K562 (cell line): ENCODE results near the gene IRAK2. TPM values are rescaled to one million over a fixed set of nuclear protein-coding genes. Genes with fewer than 3 reads are reported as not detected.

Source experiments
- CBFA2T3 ChIP-seq: fragments of 450-650 bp; IDR thresholded peaks from 2 replicates; pipeline ENCODE4 v1.6.1; 2017
- EGR1 ChIP-seq: fragments of 450-650 bp; conservative IDR thresholded peaks from 2 replicates; pipeline ENCODE4 v1.6.1; 2017; ENCODE audit warnings: mild to moderate bottlenecking
- FIP1L1 ChIP-seq: fragments of 200-400 bp; formaldehyde crosslinking; IDR thresholded peaks from 2 replicates; pipeline ENCODE4 v1.6.1; 2018; ENCODE audit warnings: mild to moderate bottlenecking, low read depth, low read length; ENCODE audit not compliant: poor library complexity, severe bottlenecking
- HCFC1 ChIP-seq: IDR thresholded peaks from 2 replicates; pipeline ENCODE4 v1.6.1; 2012; ENCODE audit warnings: low read depth, low read length, improper control_type of control experiment
- HNRNPK ChIP-seq: fragments of 200-400 bp; formaldehyde crosslinking; IDR thresholded peaks from one replicate; pipeline ENCODE4 v1.6.1; 2018; ENCODE audit warnings: mild to moderate bottlenecking, low read depth, low read length; ENCODE audit not compliant: poor library complexity, severe bottlenecking
- MAFK ChIP-seq: IDR thresholded peaks from 2 replicates; pipeline ENCODE4 v1.6.1; 2011; ENCODE audit warnings: low read length, improper control_type of control experiment
- MEF2D ChIP-seq: conservative IDR thresholded peaks from 2 replicates; pipeline ENCODE4 v1.6.1; 2016; ENCODE audit warnings: low read depth, missing genetic modification characterization, missing compliant biosample characterization
- POLR2B ChIP-seq: fragments of 450-650 bp; IDR thresholded peaks from 2 replicates; pipeline ENCODE4 v1.6.1; 2018; ENCODE audit warnings: low read depth; ENCODE audit not compliant: partially characterized antibody
- PTRF ChIP-seq: fragments of 450-650 bp; IDR thresholded peaks from 2 replicates; pipeline ENCODE4 v1.6.1; 2016; ENCODE audit warnings: mild to moderate bottlenecking, missing genetic modification characterization, missing compliant biosample characterization
- RBM39 ChIP-seq: fragments of 200-400 bp; formaldehyde crosslinking; optimal IDR thresholded peaks from 2 replicates; pipeline ENCODE3; 2018; ENCODE audit warnings: low read depth, low read length
- SETDB1 ChIP-seq: IDR thresholded peaks from one replicate; pipeline ENCODE4 v1.6.1; 2012; ENCODE audit warnings: low read length, control low read depth, inconsistent platforms
- ZNF507 ChIP-seq: conservative IDR thresholded peaks from 2 replicates; pipeline ENCODE4 v1.6.1; 2017; ENCODE audit warnings: missing genetic modification characterization, missing compliant biosample characterization
- ZNF766 ChIP-seq: fragments of 200-800 bp; sonication (Bioruptor generic); conservative IDR thresholded peaks from 2 replicates; pipeline ENCODE4 v1.6.1; 2016; ENCODE audit warnings: missing genetic modification characterization, missing compliant biosample characterization
- polyA plus RNA-seq, 8 experiments: library from polyadenylated mRNA; depleted of rRNA in 4 of 8; stranded (reverse) in 5 of 8; unstranded in 3 of 8; fragments of >200 nt; fragmentation: Nextera tagmentation in 2 of 8; fragmentation: Illumina TruSeq in 1 of 8; extraction: Ambion mirVana in 2 of 8; extraction: Trizol in 1 of 8; gene quantifications; 2 replicates each; pipeline versions ENCODE4 v1.2.1 to v1.2.3, GENCODE V29; 2011 to 2014; ENCODE audit warnings: inconsistent platforms in 1 of 8, missing spikeins in 1 of 8
- total RNA-seq, 7 experiments: library from RNA; depleted of rRNA in 6 of 7; stranded (reverse); fragments of >200 nt in 6 of 7; fragmentation: Illumina TruSeq in 2 of 7; extraction: Trizol in 2 of 7; gene quantifications; 2 replicates each; pipeline versions ENCODE4 v1.2.1 to v1.2.3, GENCODE V29; 2011 to 2021; ENCODE audit warnings: low replicate concordance in 1 of 7
- TF ChIP-seq, protein P1 (sequence below), 2 experiments: fragments of 450-650 bp in 1 of 2; IDR thresholded peaks; 2 replicates each; pipeline ENCODE4 v1.6.1; 2011 to 2017; ENCODE audit warnings: low read depth in 2 of 2, antibody characterized with exemption in 1 of 2, borderline replicate concordance in 1 of 2, low read length in 1 of 2, mild to moderate bottlenecking in 1 of 2, mixed read lengths in 1 of 2; ENCODE audit not compliant: control insufficient read depth in 1 of 2
- TF ChIP-seq, protein P2 (sequence below): fragments of 250-450 bp; sonication (Bioruptor Pico); IDR thresholded peaks from 2 replicates; pipeline ENCODE4 v1.9.0; 2021; ENCODE audit warnings: mild to moderate bottlenecking, inconsistent platforms
- TF ChIP-seq, protein P3 (sequence below), 2 experiments: fragments of 450-650 bp; IDR thresholded peaks; 2 replicates each; pipeline ENCODE4 v1.6.1; 2018; ENCODE audit warnings: mild to moderate bottlenecking in 2 of 2, low read depth in 1 of 2; ENCODE audit not compliant: partially characterized antibody in 2 of 2

The IRAK2 gene
- total and polyA plus RNA-seq, 9 of the 15 experiments (the other 6 are each of a cell fraction or from before 2014, with no cell fraction given): 0.42 to 4.4 (median 2.7) TPM

DNA sequence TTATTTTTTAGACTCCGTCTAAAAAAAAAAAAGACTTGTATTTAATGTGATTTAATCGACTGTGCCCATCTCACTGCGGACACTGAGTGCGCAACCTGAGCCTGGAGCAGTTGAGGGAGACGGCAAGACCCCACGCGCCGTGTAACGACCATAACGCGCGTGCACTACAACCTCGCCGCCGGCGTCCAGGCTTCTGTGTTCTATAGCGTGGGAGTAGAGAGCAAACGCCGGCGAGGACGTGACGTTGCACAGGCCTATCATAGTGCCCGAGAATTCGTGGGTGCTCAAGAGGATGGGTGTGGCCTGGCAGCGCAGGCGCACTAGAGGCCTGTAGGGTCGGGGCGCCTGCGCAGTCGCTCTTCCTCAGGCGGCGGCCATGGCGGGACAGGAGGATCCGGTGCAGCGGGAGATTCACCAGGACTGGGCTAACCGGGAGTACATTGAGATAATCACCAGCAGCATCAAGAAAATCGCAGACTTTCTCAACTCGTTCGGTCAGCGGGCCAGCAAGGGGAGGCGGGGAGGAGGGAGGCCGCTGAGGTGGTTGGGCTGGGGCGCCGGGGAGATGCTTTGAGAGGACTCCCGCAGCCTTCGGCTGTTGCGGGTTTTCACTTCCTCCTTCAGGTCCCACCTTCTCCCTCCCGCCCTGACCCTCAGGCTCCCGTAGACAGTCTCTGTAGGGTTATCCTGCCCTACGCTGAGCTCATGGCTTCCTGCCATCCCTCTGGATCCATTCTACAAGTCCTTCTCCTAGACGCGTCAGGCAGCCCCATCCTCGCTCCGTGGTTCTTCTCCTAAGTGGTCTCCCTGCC is 49.2 kb upstream of the IRAK2 start, which contains the start of gene BRK1 (continued):
- no peak for TF ChIP-seq CBFA2T3
- no peak for TF ChIP-seq MEF2D
- no peak for TF ChIP-seq MAFK
- peak; percentile 86 for TF ChIP-seq RBM39
- no peak for TF ChIP-seq PTRF (tag)
- peak; percentile 52 for TF ChIP-seq FIP1L1
- TF ChIP-seq SETDB1: peak; percentile 79
- TF ChIP-seq ZNF766 (CRISPR knock-in tag): 0 out of 2 replicates have a peak, but pooled peaks have one; percentile 65
- TF ChIP-seq HCFC1: peak; percentile 42
- TF ChIP-seq POLR2B: peak; percentile 97
- TF ChIP-seq, protein P1, sequence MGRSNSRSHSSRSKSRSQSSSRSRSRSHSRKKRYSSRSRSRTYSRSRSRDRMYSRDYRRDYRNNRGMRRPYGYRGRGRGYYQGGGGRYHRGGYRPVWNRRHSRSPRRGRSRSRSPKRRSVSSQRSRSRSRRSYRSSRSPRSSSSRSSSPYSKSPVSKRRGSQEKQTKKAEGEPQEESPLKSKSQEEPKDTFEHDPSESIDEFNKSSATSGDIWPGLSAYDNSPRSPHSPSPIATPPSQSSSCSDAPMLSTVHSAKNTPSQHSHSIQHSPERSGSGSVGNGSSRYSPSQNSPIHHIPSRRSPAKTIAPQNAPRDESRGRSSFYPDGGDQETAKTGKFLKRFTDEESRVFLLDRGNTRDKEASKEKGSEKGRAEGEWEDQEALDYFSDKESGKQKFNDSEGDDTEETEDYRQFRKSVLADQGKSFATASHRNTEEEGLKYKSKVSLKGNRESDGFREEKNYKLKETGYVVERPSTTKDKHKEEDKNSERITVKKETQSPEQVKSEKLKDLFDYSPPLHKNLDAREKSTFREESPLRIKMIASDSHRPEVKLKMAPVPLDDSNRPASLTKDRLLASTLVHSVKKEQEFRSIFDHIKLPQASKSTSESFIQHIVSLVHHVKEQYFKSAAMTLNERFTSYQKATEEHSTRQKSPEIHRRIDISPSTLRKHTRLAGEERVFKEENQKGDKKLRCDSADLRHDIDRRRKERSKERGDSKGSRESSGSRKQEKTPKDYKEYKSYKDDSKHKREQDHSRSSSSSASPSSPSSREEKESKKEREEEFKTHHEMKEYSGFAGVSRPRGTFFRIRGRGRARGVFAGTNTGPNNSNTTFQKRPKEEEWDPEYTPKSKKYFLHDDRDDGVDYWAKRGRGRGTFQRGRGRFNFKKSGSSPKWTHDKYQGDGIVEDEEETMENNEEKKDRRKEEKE (IDR thresholded peaks at IDR 0.05; ENCODE audit: borderline replicate concordance in 1 of 2, control insufficient read depth in 1 of 2, low read depth in 2 of 2, low read length in 1 of 2): no peak
- TF ChIP-seq ZNF507 (tag): no peak
- TF ChIP-seq, protein P2, sequence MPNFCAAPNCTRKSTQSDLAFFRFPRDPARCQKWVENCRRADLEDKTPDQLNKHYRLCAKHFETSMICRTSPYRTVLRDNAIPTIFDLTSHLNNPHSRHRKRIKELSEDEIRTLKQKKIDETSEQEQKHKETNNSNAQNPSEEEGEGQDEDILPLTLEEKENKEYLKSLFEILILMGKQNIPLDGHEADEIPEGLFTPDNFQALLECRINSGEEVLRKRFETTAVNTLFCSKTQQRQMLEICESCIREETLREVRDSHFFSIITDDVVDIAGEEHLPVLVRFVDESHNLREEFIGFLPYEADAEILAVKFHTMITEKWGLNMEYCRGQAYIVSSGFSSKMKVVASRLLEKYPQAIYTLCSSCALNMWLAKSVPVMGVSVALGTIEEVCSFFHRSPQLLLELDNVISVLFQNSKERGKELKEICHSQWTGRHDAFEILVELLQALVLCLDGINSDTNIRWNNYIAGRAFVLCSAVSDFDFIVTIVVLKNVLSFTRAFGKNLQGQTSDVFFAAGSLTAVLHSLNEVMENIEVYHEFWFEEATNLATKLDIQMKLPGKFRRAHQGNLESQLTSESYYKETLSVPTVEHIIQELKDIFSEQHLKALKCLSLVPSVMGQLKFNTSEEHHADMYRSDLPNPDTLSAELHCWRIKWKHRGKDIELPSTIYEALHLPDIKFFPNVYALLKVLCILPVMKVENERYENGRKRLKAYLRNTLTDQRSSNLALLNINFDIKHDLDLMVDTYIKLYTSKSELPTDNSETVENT (CRISPR knock-in tag): peak; percentile 81
- no peak for TF ChIP-seq HNRNPK
- TF ChIP-seq, protein P3, sequence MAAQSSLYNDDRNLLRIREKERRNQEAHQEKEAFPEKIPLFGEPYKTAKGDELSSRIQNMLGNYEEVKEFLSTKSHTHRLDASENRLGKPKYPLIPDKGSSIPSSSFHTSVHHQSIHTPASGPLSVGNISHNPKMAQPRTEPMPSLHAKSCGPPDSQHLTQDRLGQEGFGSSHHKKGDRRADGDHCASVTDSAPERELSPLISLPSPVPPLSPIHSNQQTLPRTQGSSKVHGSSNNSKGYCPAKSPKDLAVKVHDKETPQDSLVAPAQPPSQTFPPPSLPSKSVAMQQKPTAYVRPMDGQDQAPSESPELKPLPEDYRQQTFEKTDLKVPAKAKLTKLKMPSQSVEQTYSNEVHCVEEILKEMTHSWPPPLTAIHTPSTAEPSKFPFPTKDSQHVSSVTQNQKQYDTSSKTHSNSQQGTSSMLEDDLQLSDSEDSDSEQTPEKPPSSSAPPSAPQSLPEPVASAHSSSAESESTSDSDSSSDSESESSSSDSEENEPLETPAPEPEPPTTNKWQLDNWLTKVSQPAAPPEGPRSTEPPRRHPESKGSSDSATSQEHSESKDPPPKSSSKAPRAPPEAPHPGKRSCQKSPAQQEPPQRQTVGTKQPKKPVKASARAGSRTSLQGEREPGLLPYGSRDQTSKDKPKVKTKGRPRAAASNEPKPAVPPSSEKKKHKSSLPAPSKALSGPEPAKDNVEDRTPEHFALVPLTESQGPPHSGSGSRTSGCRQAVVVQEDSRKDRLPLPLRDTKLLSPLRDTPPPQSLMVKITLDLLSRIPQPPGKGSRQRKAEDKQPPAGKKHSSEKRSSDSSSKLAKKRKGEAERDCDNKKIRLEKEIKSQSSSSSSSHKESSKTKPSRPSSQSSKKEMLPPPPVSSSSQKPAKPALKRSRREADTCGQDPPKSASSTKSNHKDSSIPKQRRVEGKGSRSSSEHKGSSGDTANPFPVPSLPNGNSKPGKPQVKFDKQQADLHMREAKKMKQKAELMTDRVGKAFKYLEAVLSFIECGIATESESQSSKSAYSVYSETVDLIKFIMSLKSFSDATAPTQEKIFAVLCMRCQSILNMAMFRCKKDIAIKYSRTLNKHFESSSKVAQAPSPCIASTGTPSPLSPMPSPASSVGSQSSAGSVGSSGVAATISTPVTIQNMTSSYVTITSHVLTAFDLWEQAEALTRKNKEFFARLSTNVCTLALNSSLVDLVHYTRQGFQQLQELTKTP (IDR thresholded peaks at IDR 0.05; ENCODE audit: low read depth in 1 of 2, partially characterized antibody in 2 of 2): no peak
- peak; percentile 98 for TF ChIP-seq EGR1
